Hepatocyte (in vitro differentiated cells): ENCODE measurements around the gene DEFB129.

Experiments
- CTCF ChIP-seq: fragments of 200-600 bp; sonication (generic); IDR thresholded peaks from 2 replicates; pipeline ENCODE4 v1.5.1; 2016; ENCODE audit warnings: antibody characterized with exemption, mild to moderate bottlenecking; ENCODE audit not compliant: poor library complexity
- EZH2 ChIP-seq: fragments of 200-600 bp; sonication (generic); IDR thresholded peaks from 2 replicates; pipeline ENCODE4 v1.6.1; 2016; ENCODE audit warnings: antibody characterized with exemption, mild to moderate bottlenecking, borderline replicate concordance

GRCh38 chr20:198225-198624 is 28.8 kb upstream of the DEFB129 start:
- TF ChIP-seq EZH2 (no peak), CTCF (no peak)
